ENCODE measurements around the gene KNOP1. TPM values are rescaled to one million over a fixed set of nuclear protein-coding genes. Genes with fewer than 3 reads are reported as not detected.

The KNOP1 gene
- total and polyA plus RNA-seq, 2 of the 13 experiments (the other 11 are each of a cell fraction or from before 2014, with no cell fraction given) = 21.2 to 57.5 TPM

DNA sequence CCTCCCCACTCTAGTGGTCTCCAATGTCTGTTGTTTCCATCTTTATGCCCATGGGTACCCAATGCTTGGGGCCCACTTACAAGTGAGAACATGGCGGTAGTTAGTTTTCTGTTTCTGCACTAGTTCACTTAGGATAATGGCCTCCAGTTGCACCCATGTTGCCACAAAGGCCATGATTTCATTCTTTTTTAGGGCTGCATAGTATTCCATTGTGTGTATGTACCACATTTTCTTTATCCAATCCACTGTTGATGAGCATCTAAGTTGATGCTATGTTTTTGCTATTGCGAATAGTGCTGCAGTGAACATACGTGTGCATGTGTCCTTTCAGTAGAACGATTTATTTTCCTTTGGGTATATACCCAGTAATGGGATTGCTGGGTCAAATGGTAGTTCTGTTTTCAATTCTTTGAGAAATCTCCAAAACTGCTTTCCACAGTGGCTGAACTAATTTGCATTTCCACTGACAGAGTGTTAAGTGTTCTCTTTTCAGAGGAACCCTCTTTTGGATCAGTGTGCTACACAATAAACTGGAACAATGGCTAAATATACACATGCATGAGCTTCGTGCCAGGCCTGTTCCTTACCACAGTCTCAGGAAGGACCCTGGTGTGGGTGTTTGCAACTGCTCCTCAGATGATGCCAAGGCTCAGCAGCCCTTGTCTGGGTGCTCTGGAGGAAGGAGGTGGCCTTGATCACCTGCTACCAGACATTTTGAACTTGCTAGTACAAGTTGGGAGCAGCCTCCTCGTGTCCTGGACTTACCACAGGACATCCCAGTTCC, 34.4 kb downstream of the KNOP1 start:
- in situ Hi-C loops (cut with HindIII; ENCODE audit: extremely low pct_ligation_motif_present, low pct_unique_long_range_greater_than_20kb) = no loop called here
- FAIRE-seq (peak; percentile 15), DNase-seq (ENCODE audit: low spot score) (no peak), ATAC-seq (no peak)
- TF ChIP-seq TRIM22 (IDR thresholded peaks at IDR 0.05) (no peak), GABPB1 (CRISPR knock-in tag; IDR thresholded peaks at IDR 0.05) (no peak), ZFP82 (CRISPR knock-in tag; IDR thresholded peaks at IDR 0.05; ENCODE audit: borderline replicate concordance) (no peak), NFIC (IDR thresholded peaks at IDR 0.05; ENCODE audit: low read length) (no peak), KDM2A (CRISPR knock-in tag; IDR thresholded peaks at IDR 0.05; ENCODE audit: borderline replicate concordance, low read depth) (no peak), ZSCAN29 (CRISPR knock-in tag; conservative IDR thresholded peaks at IDR 0.05) (no peak)
- Histone ChIP-seq H3K9me3 (ENCODE audit: low read length) (no peaks in the 10 kb centered on the region), H3K4me3 (replicated peaks in 1 of 3; ENCODE audit: insufficient read depth in 1 of 3, low read depth in 2 of 3, low read length in 3 of 3) (no peak overlapping the region), H3K79me2 (ENCODE audit: insufficient read depth, low read length) (no peaks in the 10 kb centered on the region), H3K27ac (ENCODE audit: extremely low read length, insufficient read depth, low read length) (no peak overlapping the region), H3K4me2 (ENCODE audit: low read depth, low read length) (no peak overlapping the region), H4K20me1 (ENCODE audit: insufficient read depth, low read length) (no peaks in the 10 kb centered on the region), H3K4me1 (ENCODE audit: insufficient read depth, low read length) (no peaks in the 10 kb centered on the region), H3K9ac (ENCODE audit: insufficient read depth, low read depth, low read length) (no peak overlapping the region), H2AFZ (ENCODE audit: low read length) (no peak overlapping the region), H3K36me3 (replicated peaks in 1 of 2; ENCODE audit: control insufficient read depth in 1 of 2, insufficient read depth in 2 of 2, low read length in 2 of 2) (no peaks in the 10 kb centered on the region), H3K27me3 (ENCODE audit: control insufficient read depth in 1 of 2, insufficient read depth in 2 of 2, low read length in 2 of 2) (no peaks in the 10 kb centered on the region)
- intact Hi-C loops (cut with micrococcal nuclease; ENCODE audit: unreplicated experiment) = no loop called here
- POLR2A ChIA-PET = no interaction called here
- no TSS peak for BruUV-seq (replicated peaks)
- WGBS (ENCODE audit: low lambda C conversion rate) = 76% methylated on average over 6 of the region's 6 CpGs
- CTCF ChIA-PET (ENCODE audit: low intra/inter-chr PET ratio, low total read pairs) = no interaction called here

DNA sequence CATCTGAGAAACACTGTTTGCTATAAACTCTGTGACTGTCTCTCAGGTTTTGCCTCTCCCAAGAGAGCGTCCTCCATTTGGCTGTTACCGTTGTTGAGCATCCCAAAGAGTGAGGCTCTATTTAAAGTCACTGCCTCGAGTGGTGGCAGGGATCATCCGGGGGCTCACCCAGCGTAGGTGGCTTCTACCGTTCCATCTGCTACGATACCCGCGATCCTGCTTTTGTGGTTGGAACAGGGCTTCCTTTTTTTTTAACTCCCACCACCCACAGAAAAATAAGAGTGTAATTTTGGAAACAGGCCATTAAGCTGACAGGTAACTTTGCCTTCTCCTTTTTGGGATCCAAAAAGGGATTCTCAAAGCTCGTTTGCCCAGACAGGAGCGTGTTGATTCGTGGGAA, 36.4 kb downstream of the KNOP1 start:
- Histone ChIP-seq H3K9ac (ENCODE audit: insufficient read depth, low read depth, low read length) (no peak overlapping the region), H3K27ac (ENCODE audit: extremely low read length, insufficient read depth, low read length) (no peak overlapping the region), H3K9me3 (ENCODE audit: low read length) (no peaks in the 10 kb centered on the region), H3K4me2 (ENCODE audit: low read depth, low read length) (no peak overlapping the region), H3K4me1 (ENCODE audit: insufficient read depth, low read length) (no peaks in the 10 kb centered on the region), H3K4me3 (replicated peaks in 1 of 3; ENCODE audit: insufficient read depth in 1 of 3, low read depth in 2 of 3, low read length in 3 of 3) (no peak overlapping the region), H3K36me3 (replicated peaks in 1 of 2; ENCODE audit: control insufficient read depth in 1 of 2, insufficient read depth in 2 of 2, low read length in 2 of 2) (no peaks in the 10 kb centered on the region), H4K20me1 (ENCODE audit: insufficient read depth, low read length) (no peaks in the 10 kb centered on the region), H3K27me3 (ENCODE audit: control insufficient read depth in 1 of 2, insufficient read depth in 2 of 2, low read length in 2 of 2) (no peaks in the 10 kb centered on the region), H2AFZ (ENCODE audit: low read length) (no peak overlapping the region), H3K79me2 (ENCODE audit: insufficient read depth, low read length) (no peaks in the 10 kb centered on the region)
- ATAC-seq (no peak), FAIRE-seq (no peak), DNase-seq (ENCODE audit: low spot score) (no peak)
- WGBS (ENCODE audit: low lambda C conversion rate) = 70% methylated on average over 12 of the region's 12 CpGs
- ChIA-PET POLR2A (no interaction called here), CTCF (ENCODE audit: low intra/inter-chr PET ratio, low total read pairs) (no interaction called here)
- intact Hi-C loops (cut with micrococcal nuclease; ENCODE audit: unreplicated experiment) (no loop called here), in situ Hi-C loops (cut with HindIII; ENCODE audit: extremely low pct_ligation_motif_present, low pct_unique_long_range_greater_than_20kb) (no loop called here)
- no TSS peak for BruUV-seq (replicated peaks)
- TF ChIP-seq ZNF234 (CRISPR knock-in tag; conservative IDR thresholded peaks at IDR 0.05) = no peak
- TF ChIP-seq ZNF557 (CRISPR knock-in tag; IDR thresholded peaks at IDR 0.05) = no peak
- no peak for TF ChIP-seq FOXA1 (IDR thresholded peaks at IDR 0.05)
- no peak for TF ChIP-seq FOXA1 (CRISPR knock-in tag; IDR thresholded peaks at IDR 0.05)

Measured in HepG2 (cell line).